Astrocyte (in vitro differentiated cells and primary cell): Measurements from ENCODE around the gene KLHL22. TPM values are rescaled to one million over a fixed set of nuclear protein-coding genes. Genes with fewer than 3 reads are reported as not detected.

Experiments used
- DNase-seq: peaks from one replicate; pipeline ENCODE4 v3.0.0-alpha.2; 2010; ENCODE audit warnings: low read depth
- FAIRE-seq: peaks from 2 replicates; lab custom pipeline; 2011; peaks lifted over from hg19 to GRCh38; lab: Jason Lieb, UNC
- H2AFZ ChIP-seq: 2 replicates; pipeline ENCODE4 v1.6.0; 2012; ENCODE audit warnings: low read depth, low read length, inconsistent platforms
- H3K27ac ChIP-seq: 2 replicates; pipeline ENCODE4 v1.5.1; 2011; ENCODE audit warnings: low read depth, low read length, inconsistent platforms
- H3K27me3 ChIP-seq: 2 replicates; pipeline ENCODE4 v1.6.0; 2011; ENCODE audit warnings: low read length, inconsistent platforms; ENCODE audit not compliant: insufficient read depth
- H3K36me3 ChIP-seq: 2 replicates; pipeline ENCODE4 v1.5.1; 2011; ENCODE audit warnings: low read length, inconsistent platforms; ENCODE audit not compliant: insufficient read depth
- H3K4me1 ChIP-seq: 2 replicates; pipeline ENCODE4 v1.5.1; 2011; ENCODE audit warnings: low read length, inconsistent platforms; ENCODE audit not compliant: insufficient read depth
- H3K4me2 ChIP-seq: 2 replicates; pipeline ENCODE4 v1.6.0; 2012; ENCODE audit warnings: low read length, inconsistent platforms
- H3K4me3 ChIP-seq: 2 replicates; pipeline ENCODE4 v1.5.1; 2011; ENCODE audit warnings: low read depth, mild to moderate bottlenecking, low read length, inconsistent platforms; ENCODE audit not compliant: insufficient read depth
- H3K79me2 ChIP-seq: 2 replicates; pipeline ENCODE4 v1.6.0; 2012; ENCODE audit warnings: mild to moderate bottlenecking, low read length, inconsistent platforms; ENCODE audit not compliant: insufficient read depth
- H3K9ac ChIP-seq: 2 replicates; pipeline ENCODE4 v1.6.0; 2012; ENCODE audit warnings: mild to moderate bottlenecking, low read length, inconsistent platforms
- H3K9me3 ChIP-seq: 2 replicates; pipeline ENCODE4 v1.5.1; 2012; ENCODE audit warnings: low read depth, mild to moderate bottlenecking, low read length, inconsistent platforms; ENCODE audit not compliant: insufficient read depth
- H4K20me1 ChIP-seq: 2 replicates; pipeline ENCODE4 v1.6.0; 2012; ENCODE audit warnings: low read length, inconsistent platforms; ENCODE audit not compliant: insufficient read depth
- H3K27ac Mint-ChIP-seq: one replicate; pipeline ENCODE4 v1.8.0; 2021; ENCODE audit warnings: mild to moderate bottlenecking, mixed read lengths; ENCODE audit not compliant: unreplicated experiment
- H3K27me3 Mint-ChIP-seq: one replicate; pipeline ENCODE4 v1.8.0; 2021; ENCODE audit warnings: low read depth, mixed read lengths; ENCODE audit not compliant: unreplicated experiment
- H3K36me3 Mint-ChIP-seq: one replicate; pipeline ENCODE4 v1.8.0; 2021; ENCODE audit warnings: low read depth, mixed read lengths; ENCODE audit not compliant: unreplicated experiment
- H3K4me1 Mint-ChIP-seq: one replicate; pipeline ENCODE4 v1.8.0; 2021; ENCODE audit warnings: low read depth, mixed read lengths; ENCODE audit not compliant: unreplicated experiment
- H3K4me3 Mint-ChIP-seq: one replicate; pipeline ENCODE4 v1.8.0; 2021; ENCODE audit warnings: mild to moderate bottlenecking, moderate library complexity, mixed read lengths; ENCODE audit not compliant: unreplicated experiment
- H3K9me3 Mint-ChIP-seq: one replicate; pipeline ENCODE4 v1.8.0; 2021; ENCODE audit warnings: mild to moderate bottlenecking, mixed read lengths; ENCODE audit not compliant: unreplicated experiment
- CTCF ChIP-seq: IDR thresholded peaks from 2 replicates; pipeline ENCODE4 v1.5.1; 2011; ENCODE audit warnings: low read depth, mild to moderate bottlenecking, inconsistent platforms, low read length, moderate library complexity; ENCODE audit not compliant: insufficient read depth
- EZH2 ChIP-seq: IDR thresholded peaks from 2 replicates; pipeline ENCODE4 v1.6.1; 2012; ENCODE audit warnings: mild to moderate bottlenecking, low read length, inconsistent platforms; ENCODE audit not compliant: insufficient read depth
- total RNA-seq: library from RNA; stranded (reverse); gene quantifications from 2 replicates; pipeline ENCODE4 v1.2.1, GENCODE V29; 2021

KLHL22 gene
- total RNA-seq, 1 donor from 2014 or later, result 14.0 TPM

- peaks cover 50% of the 10 kb centered on the region for H3K4me1 ChIP-seq
- no peaks in the 10 kb centered on the region for H3K9me3 ChIP-seq
- H3K9me3 Mint-ChIP-seq, result no peaks in the 10 kb centered on the region
- H3K36me3 Mint-ChIP-seq, result peaks cover 31% of the 10 kb centered on the region
- H3K27ac Mint-ChIP-seq, result peak overlapping the region; percentile 89
- peak overlapping the region; percentile 96 for H3K27ac ChIP-seq
- H3K27me3 Mint-ChIP-seq, result no peaks in the 10 kb centered on the region
- DNase-seq (no peak), FAIRE-seq (no peak)
- H3K4me3 ChIP-seq, result no peak overlapping the region
- H2AFZ ChIP-seq, result no peak overlapping the region
- peaks cover 61% of the 10 kb centered on the region for H3K4me1 Mint-ChIP-seq
- peak overlapping the region; percentile 80 for H3K4me2 ChIP-seq
- H3K27me3 ChIP-seq, result no peaks in the 10 kb centered on the region
- peaks cover 83% of the 10 kb centered on the region for H4K20me1 ChIP-seq
- H3K4me3 Mint-ChIP-seq, result peak overlapping the region; percentile 68
- H3K79me2 ChIP-seq, result peaks cover 89% of the 10 kb centered on the region
- no peak for TF ChIP-seq EZH2
- TF ChIP-seq CTCF, result no peak
- peak overlapping the region; percentile 81 for H3K9ac ChIP-seq
- peaks cover 6% of the 10 kb centered on the region for H3K36me3 ChIP-seq
Measured at GRCh38 chr22:20532256-20532993, 36.8 kb upstream of the KLHL22 start.

GRCh38 chr22:20531404-20532201 is 36.0 kb upstream of the KLHL22 start:
- peaks cover 6% of the 10 kb centered on the region for H3K36me3 ChIP-seq
- H3K9me3 ChIP-seq, result no peaks in the 10 kb centered on the region
- peak overlapping the region; percentile 96 for H3K27ac ChIP-seq
- H3K9ac ChIP-seq, result peak overlapping the region; percentile 81
- Mint-ChIP-seq H3K27ac (peak overlapping the region; percentile 89), H3K4me3 (peak overlapping the region; percentile 68), H3K36me3 (peaks cover 28% of the 10 kb centered on the region), H3K4me1 (peaks cover 62% of the 10 kb centered on the region), H3K27me3 (no peaks in the 10 kb centered on the region), H3K9me3 (no peaks in the 10 kb centered on the region)
- no peak for TF ChIP-seq CTCF
- no peak for TF ChIP-seq EZH2
- DNase-seq (peak; percentile 92), FAIRE-seq (no peak)
- H3K4me2 ChIP-seq, result peak overlapping the region; percentile 80
- H3K27me3 ChIP-seq, result no peaks in the 10 kb centered on the region
- H4K20me1 ChIP-seq, result peaks cover 83% of the 10 kb centered on the region
- H2AFZ ChIP-seq, result no peak overlapping the region
- H3K79me2 ChIP-seq, result peaks cover 88% of the 10 kb centered on the region
- H3K4me3 ChIP-seq, result no peak overlapping the region
- peaks cover 55% of the 10 kb centered on the region for H3K4me1 ChIP-seq
